Measurements from ENCODE around the gene SYT13. TPM values are rescaled to one million over a fixed set of nuclear protein-coding genes. Genes with fewer than 3 reads are reported as not detected.

SYT13 gene
- total RNA-seq, 2 experiments from 2014 or later = not detected

- POLR2A ChIA-PET = no interaction called here
- ATAC-seq (ENCODE audit: low read depth) = no peak
- H3K4me1 Mint-ChIP-seq = no peaks in the 10 kb centered on the region
- H3K27me3 Mint-ChIP-seq = peaks cover 12% of the 10 kb centered on the region
- peaks cover 2% of the 10 kb centered on the region for H3K9me3 Mint-ChIP-seq
- no peak overlapping the region for H3K4me3 Mint-ChIP-seq
- DNase-seq = no peak
- H3K27ac Mint-ChIP-seq = no peak overlapping the region
- H3K36me3 Mint-ChIP-seq = no peaks in the 10 kb centered on the region
These were observed 35.5 kb upstream of the SYT13 start for GRCh38 chr11:45321669-45322068.

- Mint-ChIP-seq H3K4me1 (no peaks in the 10 kb centered on the region), H3K4me3 (no peak overlapping the region), H3K36me3 (no peaks in the 10 kb centered on the region), H3K27ac (no peak overlapping the region), H3K9me3 (peaks cover 2% of the 10 kb centered on the region), H3K27me3 (peaks cover 8% of the 10 kb centered on the region)
- DNase-seq = no peak
- POLR2A ChIA-PET = no interaction called here
- ATAC-seq (ENCODE audit: low read depth) = no peak
These were observed 35.0 kb upstream of the SYT13 start for GRCh38 chr11:45321031-45321595.

- Mint-ChIP-seq H3K4me1 (no peaks in the 10 kb centered on the region), H3K36me3 (no peaks in the 10 kb centered on the region), H3K4me3 (no peak overlapping the region), H3K27ac (no peak overlapping the region), H3K27me3 (peaks cover under 1% of the 10 kb centered on the region), H3K9me3 (no peaks in the 10 kb centered on the region)
- POLR2A ChIA-PET = no interaction called here
- no peak for DNase-seq
- no peak for ATAC-seq (ENCODE audit: low read depth)
These were observed 34.2 kb upstream of the SYT13 start for GRCh38 chr11:45320371-45320770.

GRCh38 chr11:45319077-45319476 lies 32.9 kb upstream of the SYT13 start:
- no peaks in the 10 kb centered on the region for H3K9me3 Mint-ChIP-seq
- ATAC-seq (ENCODE audit: low read depth) = no peak

GRCh38 chr11:45318516-45318915 lies 32.4 kb upstream of the SYT13 start:
- no peaks in the 10 kb centered on the region for H3K9me3 Mint-ChIP-seq
- no peak overlapping the region for H3K4me3 Mint-ChIP-seq
- H3K27ac Mint-ChIP-seq = no peak overlapping the region
- peaks cover 8% of the 10 kb centered on the region for H3K27me3 Mint-ChIP-seq
- no peaks in the 10 kb centered on the region for H3K36me3 Mint-ChIP-seq
- POLR2A ChIA-PET = no interaction called here
- ATAC-seq (ENCODE audit: low read depth) (no peak), DNase-seq (no peak)
- H3K4me1 Mint-ChIP-seq = no peaks in the 10 kb centered on the region

More at GRCh38 chr11:45319077-45319476, 32.9 kb upstream of the SYT13 start:
- H3K27me3 Mint-ChIP-seq = peaks cover 5% of the 10 kb centered on the region
- H3K27ac Mint-ChIP-seq = no peak overlapping the region
- no peaks in the 10 kb centered on the region for H3K36me3 Mint-ChIP-seq
- H3K4me3 Mint-ChIP-seq = no peak overlapping the region
- no peaks in the 10 kb centered on the region for H3K4me1 Mint-ChIP-seq
- POLR2A ChIA-PET = no interaction called here
- no peak for DNase-seq

- no peaks in the 10 kb centered on the region for H3K9me3 Mint-ChIP-seq
- no peaks in the 10 kb centered on the region for H3K36me3 Mint-ChIP-seq
- ATAC-seq (ENCODE audit: low read depth) = no peak
- no peak for DNase-seq
- no peak overlapping the region for H3K4me3 Mint-ChIP-seq
- POLR2A ChIA-PET = no interaction called here
- H3K4me1 Mint-ChIP-seq = no peaks in the 10 kb centered on the region
- H3K27ac Mint-ChIP-seq = no peak overlapping the region
- peaks cover 21% of the 10 kb centered on the region for H3K27me3 Mint-ChIP-seq
These were observed 30.1 kb upstream of the SYT13 start for GRCh38 chr11:45316258-45316657.

GRCh38 chr11:45314900-45315299 lies 28.8 kb upstream of the SYT13 start:
- POLR2A ChIA-PET = no interaction called here
- no peaks in the 10 kb centered on the region for H3K4me1 Mint-ChIP-seq
- DNase-seq = no peak
- peaks cover 28% of the 10 kb centered on the region for H3K27me3 Mint-ChIP-seq
- H3K27ac Mint-ChIP-seq = no peak overlapping the region
- H3K9me3 Mint-ChIP-seq = no peaks in the 10 kb centered on the region
- no peak overlapping the region for H3K4me3 Mint-ChIP-seq
- H3K36me3 Mint-ChIP-seq = no peaks in the 10 kb centered on the region
- no peak for ATAC-seq (ENCODE audit: low read depth)

- Mint-ChIP-seq H3K4me3 (no peak overlapping the region), H3K36me3 (no peaks in the 10 kb centered on the region), H3K4me1 (no peaks in the 10 kb centered on the region), H3K27ac (no peak overlapping the region), H3K27me3 (peaks cover 30% of the 10 kb centered on the region), H3K9me3 (no peaks in the 10 kb centered on the region)
- POLR2A ChIA-PET = no interaction called here
- no peak for DNase-seq
- ATAC-seq (ENCODE audit: low read depth) = no peak
These were observed 27.2 kb upstream of the SYT13 start for GRCh38 chr11:45313171-45313865.

GRCh38 chr11:45305874-45306623 lies 19.9 kb upstream of the SYT13 start:
- no peak overlapping the region for H3K4me3 Mint-ChIP-seq
- POLR2A ChIA-PET = no interaction called here
- peaks cover 11% of the 10 kb centered on the region for H3K27me3 Mint-ChIP-seq
- DNase-seq = no peak
- no peak overlapping the region for H3K27ac Mint-ChIP-seq
- no peak for ATAC-seq (ENCODE audit: low read depth)
- H3K36me3 Mint-ChIP-seq = no peaks in the 10 kb centered on the region
- H3K9me3 Mint-ChIP-seq = no peaks in the 10 kb centered on the region
- peaks cover 5% of the 10 kb centered on the region for H3K4me1 Mint-ChIP-seq

- Mint-ChIP-seq H3K4me1 (peaks cover 5% of the 10 kb centered on the region), H3K9me3 (no peaks in the 10 kb centered on the region), H3K36me3 (no peaks in the 10 kb centered on the region), H3K27ac (no peak overlapping the region), H3K4me3 (no peak overlapping the region), H3K27me3 (peaks cover 6% of the 10 kb centered on the region)
- DNase-seq (no peak), ATAC-seq (ENCODE audit: low read depth) (no peak)
- POLR2A ChIA-PET = interaction anchor here (0.7 kb wide), 1 partner anchor 161 kb away, joined by 3 read pairs; no protein-coding TSS in a partner anchor
These were observed 18.8 kb upstream of the SYT13 start for GRCh38 chr11:45304992-45305335.

- H3K27ac Mint-ChIP-seq = no peak overlapping the region
- peaks cover 5% of the 10 kb centered on the region for H3K4me1 Mint-ChIP-seq
- ATAC-seq (ENCODE audit: low read depth) = no peak
These were observed 18.2 kb upstream of the SYT13 start for GRCh38 chr11:45304111-45304991.

GRCh38 chr11:45303316-45303715 lies 17.2 kb upstream of the SYT13 start:
- peaks cover 5% of the 10 kb centered on the region for H3K4me1 Mint-ChIP-seq
- POLR2A ChIA-PET = no interaction called here
- no peak overlapping the region for H3K27ac Mint-ChIP-seq
- no peaks in the 10 kb centered on the region for H3K9me3 Mint-ChIP-seq
- ATAC-seq (ENCODE audit: low read depth) (no peak), DNase-seq (no peak)
- no peak overlapping the region for H3K4me3 Mint-ChIP-seq
- H3K27me3 Mint-ChIP-seq = peaks cover 3% of the 10 kb centered on the region
- no peaks in the 10 kb centered on the region for H3K36me3 Mint-ChIP-seq

More at GRCh38 chr11:45304111-45304991, 18.2 kb upstream of the SYT13 start:
- H3K9me3 Mint-ChIP-seq = no peaks in the 10 kb centered on the region
- peaks cover 6% of the 10 kb centered on the region for H3K27me3 Mint-ChIP-seq
- no peak for DNase-seq
- no peaks in the 10 kb centered on the region for H3K36me3 Mint-ChIP-seq
- POLR2A ChIA-PET = interaction anchor here (0.7 kb wide), 1 partner anchor 160 kb away, joined by 3 read pairs; no protein-coding TSS in a partner anchor
- H3K4me3 Mint-ChIP-seq = no peak overlapping the region

- Mint-ChIP-seq H3K4me1 (peaks cover 3% of the 10 kb centered on the region), H3K27me3 (peaks cover 3% of the 10 kb centered on the region), H3K36me3 (no peaks in the 10 kb centered on the region), H3K27ac (no peak overlapping the region), H3K4me3 (no peak overlapping the region), H3K9me3 (no peaks in the 10 kb centered on the region)
- DNase-seq = no peak
- POLR2A ChIA-PET = no interaction called here
- no peak for ATAC-seq (ENCODE audit: low read depth)
These were observed 15.6 kb upstream of the SYT13 start for GRCh38 chr11:45301537-45302246.

Measured in activated naive CD8-positive, alpha-beta T cell treated with anti-CD3 and anti-CD28 coated beads, Interleukin-2, amount 10 ng/mL, durations not matched to agents 7 days and 5 days (primary cell).